ENCODE measurements around the gene IFIT1.
"Not testable (repeated sequence)": the region's sequence is repeated elsewhere in the genome, so short reads cannot be mapped to it uniquely, and the experiment has no call there.

The IFIT1 gene

DNA sequence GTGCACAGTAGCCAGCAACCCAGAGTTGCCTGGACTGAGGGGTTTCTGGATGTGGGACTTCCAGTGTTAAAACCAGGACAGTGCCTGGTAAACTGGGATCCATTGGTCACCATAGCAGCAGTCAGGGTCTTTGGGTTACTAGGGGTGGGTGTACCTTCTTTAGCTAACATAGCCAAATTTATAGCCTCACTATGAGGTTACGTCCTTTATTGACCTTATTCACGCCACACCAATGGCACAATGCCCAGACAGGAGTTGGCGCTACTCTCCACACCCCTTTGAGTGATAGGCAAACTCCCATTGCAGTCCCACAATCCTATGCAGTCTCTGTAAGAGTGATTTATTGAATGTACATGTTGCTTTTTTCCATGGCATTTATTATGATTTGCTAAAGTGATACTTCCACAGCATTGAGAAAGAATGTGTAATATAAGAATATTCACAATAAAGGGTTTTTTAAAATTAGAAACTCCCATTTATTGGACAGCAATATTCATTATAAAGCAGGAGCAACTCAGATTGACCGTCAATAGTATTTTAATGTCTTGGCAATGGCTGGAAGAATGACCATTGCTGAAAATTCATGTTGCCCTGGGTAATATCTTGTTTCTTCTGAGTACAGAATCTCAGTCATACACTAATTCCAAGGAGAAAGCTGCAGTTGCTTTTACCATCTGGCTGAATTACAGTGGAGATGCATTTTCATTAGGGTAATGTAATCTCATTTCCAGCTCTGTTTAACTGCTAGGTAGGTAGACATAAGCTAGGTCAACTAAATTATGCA, 48.0 kb downstream of the IFIT1 start:
- Histone ChIP-seq H3K79me1 (ENCODE audit: low read length) (no peaks in the 10 kb centered on the region), H3K23ac (ENCODE audit: low read length) (no peak overlapping the region), H3K4me1 (ENCODE audit: control insufficient read depth, low read depth, low read length) (no peaks in the 10 kb centered on the region), H2BK120ac (ENCODE audit: low read depth, low read length) (no peak overlapping the region), H3K18ac (ENCODE audit: low read length) (no peak overlapping the region), H2BK5ac (ENCODE audit: low read length) (no peak overlapping the region), H3K36me3 (ENCODE audit: control insufficient read depth, insufficient read depth, low read length) (no peaks in the 10 kb centered on the region), H3K56ac (ENCODE audit: low read length) (no peak overlapping the region), H3K9ac (ENCODE audit: low read length) (no peak overlapping the region), H2AK5ac (ENCODE audit: low read length) (no peak overlapping the region), H3K4ac (ENCODE audit: low read depth, low read length) (no peak overlapping the region), H3K27ac (ENCODE audit: low read depth, low read length) (no peak overlapping the region), H4K8ac (ENCODE audit: low read depth, low read length) (no peak overlapping the region), H3K27me3 (ENCODE audit: insufficient read depth, low read length, poor library complexity) (no peaks in the 10 kb centered on the region), H4K5ac (ENCODE audit: low read length) (no peak overlapping the region), H3K4me2 (ENCODE audit: low read length) (no peak overlapping the region), H2BK15ac (replicated peaks; ENCODE audit: low read depth) (no peak overlapping the region), H3K4me3 (ENCODE audit: low read length) (no peak overlapping the region), H3K79me2 (ENCODE audit: control insufficient read depth, insufficient read depth, low read length) (no peaks in the 10 kb centered on the region)
- no CpG with 5 or more reads among the region's 4 CpGs for WGBS (ENCODE audit: extremely low coverage, insufficient coverage, low lambda C conversion rate)
- DNase-seq = no peak

DNA sequence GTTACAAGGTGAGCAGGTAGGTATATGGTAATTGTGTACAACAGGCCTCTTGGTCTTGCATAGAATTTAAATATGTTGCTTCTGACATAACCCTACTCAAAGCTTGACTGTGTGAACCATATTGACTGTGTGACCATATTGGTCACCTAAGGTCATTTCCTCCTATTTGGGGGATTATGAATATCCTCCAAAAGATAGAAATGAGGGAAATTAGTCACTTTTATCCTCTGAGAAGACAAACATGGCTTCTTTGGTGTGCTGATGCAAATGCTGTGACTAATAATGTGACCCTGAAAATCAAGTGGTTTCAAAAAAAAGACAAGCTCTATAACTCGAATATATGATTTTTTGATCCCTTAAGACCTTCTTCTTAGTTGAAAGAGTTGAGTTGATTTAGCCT, 49.9 kb downstream of the IFIT1 start:
- Histone ChIP-seq H2BK5ac (ENCODE audit: low read length) (no peak overlapping the region), H2AK5ac (ENCODE audit: low read length) (no peak overlapping the region), H3K18ac (ENCODE audit: low read length) (no peak overlapping the region), H4K5ac (ENCODE audit: low read length) (no peak overlapping the region), H3K4me1 (ENCODE audit: control insufficient read depth, low read depth, low read length) (no peaks in the 10 kb centered on the region), H3K4me3 (ENCODE audit: low read length) (no peak overlapping the region), H2BK15ac (replicated peaks; ENCODE audit: low read depth) (no peak overlapping the region), H3K79me1 (ENCODE audit: low read length) (no peaks in the 10 kb centered on the region), H3K9ac (ENCODE audit: low read length) (no peak overlapping the region), H3K27me3 (ENCODE audit: insufficient read depth, low read length, poor library complexity) (no peaks in the 10 kb centered on the region), H3K4me2 (ENCODE audit: low read length) (no peak overlapping the region), H3K36me3 (ENCODE audit: control insufficient read depth, insufficient read depth, low read length) (no peaks in the 10 kb centered on the region), H3K79me2 (ENCODE audit: control insufficient read depth, insufficient read depth, low read length) (no peaks in the 10 kb centered on the region), H4K8ac (ENCODE audit: low read depth, low read length) (no peak overlapping the region), H3K56ac (ENCODE audit: low read length) (no peak overlapping the region), H3K27ac (ENCODE audit: low read depth, low read length) (no peak overlapping the region), H3K23ac (ENCODE audit: low read length) (no peak overlapping the region), H2BK120ac (ENCODE audit: low read depth, low read length) (no peak overlapping the region), H3K4ac (ENCODE audit: low read depth, low read length) (no peak overlapping the region)
- WGBS (ENCODE audit: extremely low coverage, insufficient coverage, low lambda C conversion rate) = no CpG with 5 or more reads among the region's 1 CpG
- no peak for DNase-seq

DNA sequence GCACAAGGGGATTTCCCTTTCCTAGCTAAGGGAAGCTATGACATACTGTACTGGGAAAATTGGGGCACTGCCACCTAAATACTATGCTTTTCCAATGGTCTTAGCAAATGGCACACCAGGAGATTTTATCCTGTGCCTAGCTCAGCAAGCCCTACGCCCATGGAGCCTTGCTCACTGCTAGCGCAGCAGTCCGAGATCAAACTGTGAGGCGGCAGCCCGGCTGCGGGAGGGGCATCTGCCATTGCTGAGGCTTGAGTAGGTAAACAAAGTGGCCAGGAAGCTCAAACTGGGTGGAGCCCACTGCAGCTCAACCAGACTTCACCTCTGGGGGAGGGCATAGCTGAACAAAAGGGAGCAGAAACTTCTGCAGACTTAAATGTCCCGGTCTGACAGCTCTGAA, 52.4 kb downstream of the IFIT1 start:
- H4K8ac ChIP-seq (ENCODE audit: low read depth, low read length); H3K4ac ChIP-seq (ENCODE audit: low read depth, low read length); H2BK120ac ChIP-seq (ENCODE audit: low read depth, low read length); H3K79me1 ChIP-seq (ENCODE audit: low read length); H3K27me3 ChIP-seq (ENCODE audit: insufficient read depth, low read length, poor library complexity); H2BK5ac ChIP-seq (ENCODE audit: low read length); H2AK5ac ChIP-seq (ENCODE audit: low read length); H3K18ac ChIP-seq (ENCODE audit: low read length); H3K36me3 ChIP-seq (ENCODE audit: control insufficient read depth, insufficient read depth, low read length); DNase-seq; H3K4me3 ChIP-seq (ENCODE audit: low read length); H4K5ac ChIP-seq (ENCODE audit: low read length); H3K56ac ChIP-seq (ENCODE audit: low read length); H3K79me2 ChIP-seq (ENCODE audit: control insufficient read depth, insufficient read depth, low read length); H3K9ac ChIP-seq (ENCODE audit: low read length); H3K4me1 ChIP-seq (ENCODE audit: control insufficient read depth, low read depth, low read length); H2BK15ac ChIP-seq (replicated peaks; ENCODE audit: low read depth); H3K4me2 ChIP-seq (ENCODE audit: low read length); H3K23ac ChIP-seq (ENCODE audit: low read length); H3K27ac ChIP-seq (ENCODE audit: low read depth, low read length): not testable (repeated sequence)
- no CpG with 5 or more reads among the region's 7 CpGs for WGBS (ENCODE audit: extremely low coverage, insufficient coverage, low lambda C conversion rate)

DNA sequence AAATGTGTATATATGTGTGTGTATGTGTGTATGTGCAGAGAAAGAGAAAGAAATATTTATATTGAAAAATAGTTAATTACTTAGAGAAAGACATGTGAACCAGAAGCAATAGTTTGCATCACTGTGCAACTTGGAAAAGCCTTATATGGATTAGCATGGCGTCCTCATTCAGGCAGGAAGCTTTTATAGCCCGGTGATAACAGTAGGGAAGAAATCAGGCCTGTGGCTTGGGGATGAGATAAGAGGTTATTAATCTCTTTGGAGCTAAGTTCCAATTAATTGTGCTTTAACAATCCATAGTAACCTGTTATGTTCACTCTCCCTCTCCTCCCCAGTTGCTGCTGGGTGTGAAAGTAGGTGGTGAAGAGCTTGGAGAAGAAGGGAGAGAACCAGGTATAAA, 58.5 kb downstream of the IFIT1 start:
- H3K23ac ChIP-seq (ENCODE audit: low read length) = no peak overlapping the region
- no peaks in the 10 kb centered on the region for H3K79me1 ChIP-seq (ENCODE audit: low read length)
- no peak overlapping the region for H3K18ac ChIP-seq (ENCODE audit: low read length)
- no peak overlapping the region for H4K8ac ChIP-seq (ENCODE audit: low read depth, low read length)
- no peak overlapping the region for H2BK5ac ChIP-seq (ENCODE audit: low read length)
- no peak overlapping the region for H3K27ac ChIP-seq (ENCODE audit: low read depth, low read length)
- H4K5ac ChIP-seq (ENCODE audit: low read length) = no peak overlapping the region
- H2AK5ac ChIP-seq (ENCODE audit: low read length) = no peak overlapping the region
- H2BK120ac ChIP-seq (ENCODE audit: low read depth, low read length) = no peak overlapping the region
- H3K36me3 ChIP-seq (ENCODE audit: control insufficient read depth, insufficient read depth, low read length) = no peaks in the 10 kb centered on the region
- no peak overlapping the region for H3K4me3 ChIP-seq (ENCODE audit: low read length)
- H3K4me2 ChIP-seq (ENCODE audit: low read length) = no peak overlapping the region
- H3K79me2 ChIP-seq (ENCODE audit: control insufficient read depth, insufficient read depth, low read length) = no peaks in the 10 kb centered on the region
- no CpG with 5 or more reads among the region's 2 CpGs for WGBS (ENCODE audit: extremely low coverage, insufficient coverage, low lambda C conversion rate)
- peak; percentile 7 for DNase-seq
- H3K4ac ChIP-seq (ENCODE audit: low read depth, low read length) = no peak overlapping the region
- no peak overlapping the region for H3K9ac ChIP-seq (ENCODE audit: low read length)
- H2BK15ac ChIP-seq (replicated peaks; ENCODE audit: low read depth) = no peak overlapping the region
- no peaks in the 10 kb centered on the region for H3K27me3 ChIP-seq (ENCODE audit: insufficient read depth, low read length, poor library complexity)
- no peak overlapping the region for H3K56ac ChIP-seq (ENCODE audit: low read length)
- H3K4me1 ChIP-seq (ENCODE audit: control insufficient read depth, low read depth, low read length) = peaks cover 3% of the 10 kb centered on the region

DNA sequence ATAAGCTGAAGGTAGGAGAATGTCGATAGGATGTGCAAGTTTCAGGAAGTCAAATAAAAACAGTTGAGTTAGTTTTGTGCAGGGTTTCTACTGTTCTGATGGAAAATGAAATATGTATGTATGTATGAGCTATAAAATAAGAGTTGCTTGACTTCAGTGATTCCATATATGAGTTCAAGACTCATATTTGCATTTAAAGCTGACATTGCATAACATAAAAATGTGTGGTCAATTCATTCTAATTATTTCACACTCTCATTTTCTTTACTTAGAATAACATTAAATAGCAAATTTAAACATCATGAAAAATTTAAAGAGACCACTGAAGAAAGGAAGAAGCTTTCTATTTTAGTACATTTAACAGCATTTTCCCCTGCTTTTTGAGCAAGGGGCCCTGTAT, 59.8 kb downstream of the IFIT1 start:
- H3K27me3 ChIP-seq (ENCODE audit: insufficient read depth, low read length, poor library complexity) = no peaks in the 10 kb centered on the region
- H3K4me1 ChIP-seq (ENCODE audit: control insufficient read depth, low read depth, low read length) = peaks cover 4% of the 10 kb centered on the region
- no peaks in the 10 kb centered on the region for H3K79me1 ChIP-seq (ENCODE audit: low read length)
- no peak overlapping the region for H3K9ac ChIP-seq (ENCODE audit: low read length)
- H4K8ac ChIP-seq (ENCODE audit: low read depth, low read length) = no peak overlapping the region
- no peak overlapping the region for H3K18ac ChIP-seq (ENCODE audit: low read length)
- WGBS (ENCODE audit: extremely low coverage, insufficient coverage, low lambda C conversion rate) = no CpG with 5 or more reads among the region's 1 CpG
- H3K23ac ChIP-seq (ENCODE audit: low read length) = no peak overlapping the region
- DNase-seq = no peak
- H3K4me3 ChIP-seq (ENCODE audit: low read length) = no peak overlapping the region
- no peak overlapping the region for H4K5ac ChIP-seq (ENCODE audit: low read length)
- no peak overlapping the region for H2BK15ac ChIP-seq (replicated peaks; ENCODE audit: low read depth)
- H3K4ac ChIP-seq (ENCODE audit: low read depth, low read length) = no peak overlapping the region
- no peak overlapping the region for H3K56ac ChIP-seq (ENCODE audit: low read length)
- H2BK5ac ChIP-seq (ENCODE audit: low read length) = no peak overlapping the region
- H3K27ac ChIP-seq (ENCODE audit: low read depth, low read length) = no peak overlapping the region
- H2BK120ac ChIP-seq (ENCODE audit: low read depth, low read length) = no peak overlapping the region
- no peaks in the 10 kb centered on the region for H3K36me3 ChIP-seq (ENCODE audit: control insufficient read depth, insufficient read depth, low read length)
- H3K79me2 ChIP-seq (ENCODE audit: control insufficient read depth, insufficient read depth, low read length) = no peaks in the 10 kb centered on the region
- H3K4me2 ChIP-seq (ENCODE audit: low read length) = no peak overlapping the region
- no peak overlapping the region for H2AK5ac ChIP-seq (ENCODE audit: low read length)
